ENCODE measurements around the gene ARHGEF19.
"Not testable (repeated sequence)": the region's sequence is repeated elsewhere in the genome, so short reads cannot be mapped to it uniquely, and the experiment has no call there.

Gene ARHGEF19

GRCh38 chr1:16224472-16224871 is 12.0 kb upstream of the ARHGEF19 start:
- Histone ChIP-seq H2AFZ (ENCODE audit: low read depth, low read length) (no peak overlapping the region), H3K4me1 (ENCODE audit: low read length) (no peaks in the 10 kb centered on the region), H3K9ac (ENCODE audit: low read length) (no peak overlapping the region), H3K9me3 (ENCODE audit: insufficient read depth, low read length) (no peaks in the 10 kb centered on the region), H3K4me3 (ENCODE audit: low read length) (no peak overlapping the region), H3K36me3 (replicated peaks; ENCODE audit: low read depth, low read length) (no peaks in the 10 kb centered on the region), H3K27ac (ENCODE audit: low read length) (no peak overlapping the region), H3K79me2 (ENCODE audit: low read length) (no peaks in the 10 kb centered on the region), H4K20me1 (ENCODE audit: insufficient read depth, low read length) (no peaks in the 10 kb centered on the region), H3K4me2 (ENCODE audit: low read length) (no peak overlapping the region), H3K27me3 (ENCODE audit: low read depth, low read length) (no peaks in the 10 kb centered on the region)
- TF ChIP-seq CTCF (IDR thresholded peaks at IDR 0.05; ENCODE audit: low read depth, low read length): no peak
- TF ChIP-seq EZH2phosphoT487 (IDR thresholded peaks at IDR 0.05; ENCODE audit: low read depth): no peak

- H3K4me1 ChIP-seq (ENCODE audit: low read length); H3K27ac ChIP-seq (ENCODE audit: low read length); H3K4me2 ChIP-seq (ENCODE audit: low read length); H3K9ac ChIP-seq (ENCODE audit: low read length); H4K20me1 ChIP-seq (ENCODE audit: insufficient read depth, low read length); H3K9me3 ChIP-seq (ENCODE audit: insufficient read depth, low read length); H3K4me3 ChIP-seq (ENCODE audit: low read length); H3K36me3 ChIP-seq (replicated peaks; ENCODE audit: low read depth, low read length); H3K79me2 ChIP-seq (ENCODE audit: low read length); H2AFZ ChIP-seq (ENCODE audit: low read depth, low read length); H3K27me3 ChIP-seq (ENCODE audit: low read depth, low read length): not testable (repeated sequence)
These were observed 10.3 kb upstream of the ARHGEF19 start for GRCh38 chr1:16222716-16223115.

GRCh38 chr1:16221499-16221898 is 9.0 kb upstream of the ARHGEF19 start:
- Histone ChIP-seq H3K4me2 (ENCODE audit: low read length) (no peak overlapping the region), H4K20me1 (ENCODE audit: insufficient read depth, low read length) (no peaks in the 10 kb centered on the region), H3K4me1 (ENCODE audit: low read length) (no peaks in the 10 kb centered on the region), H3K27ac (ENCODE audit: low read length) (no peak overlapping the region), H2AFZ (ENCODE audit: low read depth, low read length) (no peak overlapping the region), H3K9me3 (ENCODE audit: insufficient read depth, low read length) (no peaks in the 10 kb centered on the region), H3K4me3 (ENCODE audit: low read length) (no peak overlapping the region), H3K36me3 (replicated peaks; ENCODE audit: low read depth, low read length) (no peaks in the 10 kb centered on the region), H3K27me3 (ENCODE audit: low read depth, low read length) (no peaks in the 10 kb centered on the region), H3K79me2 (ENCODE audit: low read length) (no peaks in the 10 kb centered on the region), H3K9ac (ENCODE audit: low read length) (no peak overlapping the region)
- TF ChIP-seq EZH2phosphoT487 (IDR thresholded peaks at IDR 0.05; ENCODE audit: low read depth): no peak
- no peak for TF ChIP-seq CTCF (IDR thresholded peaks at IDR 0.05; ENCODE audit: low read depth, low read length)

GRCh38 chr1:16219968-16220500 is 7.6 kb upstream of the ARHGEF19 start:
- Histone ChIP-seq H3K4me2 (ENCODE audit: low read length) (no peak overlapping the region), H3K9me3 (ENCODE audit: insufficient read depth, low read length) (no peaks in the 10 kb centered on the region), H4K20me1 (ENCODE audit: insufficient read depth, low read length) (no peaks in the 10 kb centered on the region), H3K9ac (ENCODE audit: low read length) (no peak overlapping the region), H3K79me2 (ENCODE audit: low read length) (no peaks in the 10 kb centered on the region), H3K27me3 (ENCODE audit: low read depth, low read length) (no peaks in the 10 kb centered on the region), H3K27ac (ENCODE audit: low read length) (no peak overlapping the region), H3K4me1 (ENCODE audit: low read length) (no peaks in the 10 kb centered on the region), H3K36me3 (replicated peaks; ENCODE audit: low read depth, low read length) (no peaks in the 10 kb centered on the region), H2AFZ (ENCODE audit: low read depth, low read length) (no peak overlapping the region), H3K4me3 (ENCODE audit: low read length) (no peak overlapping the region)
- TF ChIP-seq EZH2phosphoT487 (IDR thresholded peaks at IDR 0.05; ENCODE audit: low read depth) (no peak), CTCF (IDR thresholded peaks at IDR 0.05; ENCODE audit: low read depth, low read length) (no peak)

GRCh38 chr1:16218674-16219071 is 6.2 kb upstream of the ARHGEF19 start:
- Histone ChIP-seq H3K4me1 (ENCODE audit: low read length) (no peaks in the 10 kb centered on the region), H3K9ac (ENCODE audit: low read length) (no peak overlapping the region), H4K20me1 (ENCODE audit: insufficient read depth, low read length) (no peaks in the 10 kb centered on the region), H3K27me3 (ENCODE audit: low read depth, low read length) (no peaks in the 10 kb centered on the region), H3K79me2 (ENCODE audit: low read length) (no peaks in the 10 kb centered on the region), H3K36me3 (replicated peaks; ENCODE audit: low read depth, low read length) (no peaks in the 10 kb centered on the region), H3K4me3 (ENCODE audit: low read length) (no peak overlapping the region), H3K27ac (ENCODE audit: low read length) (no peak overlapping the region), H2AFZ (ENCODE audit: low read depth, low read length) (no peak overlapping the region), H3K9me3 (ENCODE audit: insufficient read depth, low read length) (no peaks in the 10 kb centered on the region), H3K4me2 (ENCODE audit: low read length) (no peak overlapping the region)
- TF ChIP-seq EZH2phosphoT487 (IDR thresholded peaks at IDR 0.05; ENCODE audit: low read depth) (no peak), CTCF (IDR thresholded peaks at IDR 0.05; ENCODE audit: low read depth, low read length) (no peak)

Data from OCI-LY3 (cell line).